H9 (cell line): ENCODE data around the gene DOCK1. TPM values are rescaled to one million over a fixed set of nuclear protein-coding genes. Genes with fewer than 3 reads are reported as not detected.

Experiments
- DNase-seq: peaks from one replicate; pipeline ENCODE4 v3.0.0-alpha.2; 2017
- H2AFZ ChIP-seq: one replicate; pipeline ENCODE4 v1.6.1; 2013; ENCODE audit warnings: mild to moderate bottlenecking, low read length, control low read depth, moderate library complexity
- H2AK5ac ChIP-seq: 2 replicates; pipeline ENCODE4 v1.6.1; 2013; ENCODE audit warnings: low read length, control low read depth, mixed read lengths; ENCODE audit not compliant: insufficient read length
- H2BK120ac ChIP-seq: one replicate; pipeline ENCODE4 v1.6.1; 2013; ENCODE audit warnings: low read depth, mild to moderate bottlenecking, low read length, control low read depth, inconsistent platforms; ENCODE audit not compliant: poor library complexity, severe bottlenecking
- H2BK12ac ChIP-seq: 2 replicates; pipeline ENCODE4 v1.6.1; 2013; ENCODE audit warnings: low read length, control low read depth, mixed read lengths, low read depth; ENCODE audit not compliant: insufficient read length
- H2BK15ac ChIP-seq: 2 replicates; pipeline ENCODE4 v1.6.1; 2013; ENCODE audit warnings: low read depth, low read length, control low read depth
- H2BK20ac ChIP-seq: one replicate; pipeline ENCODE4 v1.6.1; 2013; ENCODE audit warnings: low read depth, mild to moderate bottlenecking, low read length, control low read depth, inconsistent platforms; ENCODE audit not compliant: poor library complexity, severe bottlenecking
- H2BK5ac ChIP-seq: 2 replicates; pipeline ENCODE4 v1.6.1; 2013; ENCODE audit warnings: low read length, control low read depth, mixed read lengths; ENCODE audit not compliant: insufficient read length
- H3K14ac ChIP-seq: 2 replicates; pipeline ENCODE4 v1.6.1; 2013; ENCODE audit warnings: low read length, control low read depth; ENCODE audit not compliant: insufficient read depth
- H3K18ac ChIP-seq: 2 replicates; pipeline ENCODE4 v1.6.1; 2013; ENCODE audit warnings: low read depth, mild to moderate bottlenecking, mixed read lengths, low read length, control low read depth; ENCODE audit not compliant: insufficient read length
- H3K23ac ChIP-seq: 2 replicates; pipeline ENCODE4 v1.6.1; 2013; ENCODE audit warnings: low read length, control low read depth, mixed read lengths, low read depth; ENCODE audit not compliant: insufficient read length
- H3K23me2 ChIP-seq: 2 replicates; pipeline ENCODE4 v1.6.1; 2013; ENCODE audit warnings: low read depth, mild to moderate bottlenecking, mixed read lengths, low read length, control low read depth; ENCODE audit not compliant: insufficient read length, poor library complexity, severe bottlenecking
- H3K27ac ChIP-seq: 2 replicates; pipeline ENCODE4 v1.5.1; 2013; ENCODE audit warnings: low read length, control low read depth, mixed read lengths, low read depth; ENCODE audit not compliant: insufficient read length
- H3K27me3 ChIP-seq: 2 replicates; pipeline ENCODE4 v1.6.1; 2013; ENCODE audit warnings: low read length, control low read depth, inconsistent platforms; ENCODE audit not compliant: insufficient read depth
- H3K4ac ChIP-seq: 2 replicates; pipeline ENCODE4 v1.6.1; 2013; ENCODE audit warnings: low read depth, mild to moderate bottlenecking, control low read depth, inconsistent platforms, low read length, moderate library complexity
- H3K4me1 ChIP-seq: 2 replicates; pipeline ENCODE4 v1.6.1; 2013; ENCODE audit warnings: low read length, control low read depth, inconsistent platforms; ENCODE audit not compliant: insufficient read depth
- H3K4me2 ChIP-seq: 2 replicates; pipeline ENCODE4 v1.6.1; 2013; ENCODE audit warnings: low read length, control low read depth, mixed read lengths; ENCODE audit not compliant: insufficient read length, insufficient read depth
- H3K56ac ChIP-seq: 2 replicates; pipeline ENCODE4 v1.6.1; 2013; ENCODE audit warnings: low read depth, mild to moderate bottlenecking, mixed read lengths, low read length, control low read depth; ENCODE audit not compliant: insufficient read length
- H3K79me1 ChIP-seq: 2 replicates; pipeline ENCODE4 v1.6.1; 2013; ENCODE audit warnings: low read depth, mild to moderate bottlenecking, moderate library complexity, low read length, control low read depth, inconsistent platforms; ENCODE audit not compliant: insufficient read depth, poor library complexity, severe bottlenecking
- H3K79me2 ChIP-seq: 2 replicates; pipeline ENCODE4 v1.6.1; 2013; ENCODE audit warnings: low read length, control low read depth, inconsistent platforms; ENCODE audit not compliant: insufficient read depth
- H3K9ac ChIP-seq: 2 replicates; pipeline ENCODE4 v1.6.1; 2013; ENCODE audit warnings: low read length, control low read depth, mixed read lengths; ENCODE audit not compliant: insufficient read length; ENCODE audit errors: extremely low read depth
- H3K9me3 ChIP-seq: one replicate; pipeline ENCODE4 v1.6.1; 2013; ENCODE audit warnings: low read depth, low read length, inconsistent platforms; ENCODE audit not compliant: control insufficient read depth
- H3T11ph ChIP-seq: one replicate; pipeline ENCODE4 v1.6.1; 2013; ENCODE audit warnings: mild to moderate bottlenecking, low read length, control low read depth, inconsistent platforms
- H4K20me1 ChIP-seq: one replicate; pipeline ENCODE4 v1.6.1; 2013; ENCODE audit not compliant: control insufficient read depth, insufficient read length, insufficient read depth
- H4K5ac ChIP-seq: 2 replicates; pipeline ENCODE4 v1.6.1; 2013; ENCODE audit warnings: low read depth, mild to moderate bottlenecking, mixed read lengths, low read length, control low read depth; ENCODE audit not compliant: insufficient read length
- H4K8ac ChIP-seq: replicated peaks from 2 replicates; pipeline ENCODE4 v1.6.1; 2013; ENCODE audit warnings: low read length, control low read depth, mixed read lengths, low read depth; ENCODE audit not compliant: insufficient read length
- H4K91ac ChIP-seq: 2 replicates; pipeline ENCODE4 v1.6.1; 2013; ENCODE audit warnings: low read depth, mild to moderate bottlenecking, moderate library complexity, mixed read lengths, low read length, control low read depth; ENCODE audit not compliant: insufficient read length
- H3K27ac Mint-ChIP-seq, 3 experiments: 2 replicates in 2 of 3; 3 replicates in 1 of 3; pipeline ENCODE4 v1.8.0; 2020 to 2021; ENCODE audit warnings: mixed read lengths in 3 of 3, mild to moderate bottlenecking in 1 of 3, moderate library complexity in 1 of 3
- H3K27me3 Mint-ChIP-seq: 2 replicates; pipeline ENCODE4 v1.8.0; 2021; ENCODE audit warnings: low read depth, mild to moderate bottlenecking, moderate library complexity, mixed read lengths
- H3K36me3 Mint-ChIP-seq, 3 experiments: 2 replicates in 2 of 3; 3 replicates in 1 of 3; pipeline ENCODE4 v1.8.0; 2020 to 2021; ENCODE audit warnings: low read depth in 3 of 3, mixed read lengths in 3 of 3; ENCODE audit not compliant: insufficient read depth in 1 of 3
- H3K4me1 Mint-ChIP-seq, 2 experiments: 2 replicates each; pipeline ENCODE4 v1.8.0; 2020; ENCODE audit warnings: mixed read lengths in 2 of 2
- H3K4me3 Mint-ChIP-seq, 2 experiments: 2 replicates in 1 of 2; 3 replicates in 1 of 2; pipeline ENCODE4 v1.8.0; 2020 to 2021; ENCODE audit warnings: mild to moderate bottlenecking in 2 of 2, mixed read lengths in 2 of 2, moderate library complexity in 1 of 2
- H3K9me3 Mint-ChIP-seq, 2 experiments: 2 replicates in 1 of 2; 3 replicates in 1 of 2; pipeline ENCODE4 v1.8.0; 2020; ENCODE audit warnings: mild to moderate bottlenecking in 2 of 2, mixed read lengths in 2 of 2, moderate library complexity in 1 of 2
- CTCF ChIP-seq: fragments of 200-600 bp; sonication (generic); conservative IDR thresholded peaks from 3 replicates; pipeline ENCODE4 v1.8.0; 2021; ENCODE audit warnings: antibody characterized with exemption, mild to moderate bottlenecking
- WGBS: extraction: QIAGEN DNeasy Blood & Tissue Kit; methylation state at CpG from one replicate; pipeline ENCODE4 v1.1.7; 2013; ENCODE audit warnings: missing lambda C conversion rate, low lambda C conversion rate, mixed read lengths; ENCODE audit not compliant: insufficient read length; ENCODE audit errors: extremely low coverage; 5-methylcytosine and 5-hydroxymethylcytosine counted together
- total RNA-seq: library from RNA; stranded (reverse); gene quantifications from 2 replicates; pipeline ENCODE4 v1.2.1, GENCODE V29; 2021

DOCK1 gene
- total RNA-seq, 1 experiment from 2014 or later: 57.0 TPM

DNA sequence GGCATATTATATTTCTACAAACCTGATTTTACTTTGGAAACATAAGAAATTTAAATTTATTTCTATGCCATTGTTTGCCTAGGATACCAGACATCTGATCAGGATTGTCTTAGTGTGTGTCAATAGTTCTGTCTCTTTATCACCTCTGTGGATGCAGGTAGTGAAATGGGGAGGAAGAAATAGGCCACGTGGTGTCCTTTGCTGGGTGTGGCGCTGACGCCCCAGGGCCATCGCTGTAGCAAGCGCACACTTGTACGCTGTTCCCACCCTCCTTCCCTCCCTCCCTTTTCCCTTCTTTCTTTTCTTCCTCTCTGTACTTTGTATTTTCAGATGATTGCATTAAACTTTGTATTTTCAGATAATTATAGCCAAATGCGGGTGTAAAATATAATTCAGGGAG lies 5.0 kb downstream of the DOCK1 start:
- Histone ChIP-seq H2BK5ac (no peak overlapping the region), H3K9me3 (no peaks in the 10 kb centered on the region), H3K18ac (no peak overlapping the region), H3K23ac (no peak overlapping the region), H4K8ac (no peak overlapping the region), H3K14ac (no peak overlapping the region), H2BK12ac (no peak overlapping the region), H3K56ac (no peak overlapping the region), H2BK120ac (no peak overlapping the region), H4K5ac (no peak overlapping the region), H4K20me1 (peaks cover 3% of the 10 kb centered on the region), H2BK20ac (no peak overlapping the region), H3K27me3 (no peaks in the 10 kb centered on the region), H3K4ac (no peak overlapping the region), H3T11ph (no peak overlapping the region), H3K4me2 (no peak overlapping the region), H3K4me1 (peaks cover 9% of the 10 kb centered on the region; the same call in 1 of the 2 replicates), H2AK5ac (no peak overlapping the region), H3K27ac (no peak overlapping the region), H3K9ac (no peak overlapping the region), H2AFZ (no peak overlapping the region), H4K91ac (no peak overlapping the region), H3K79me2 (peaks cover 43% of the 10 kb centered on the region; the same call in 1 of the 2 replicates), H3K79me1 (peaks cover 6% of the 10 kb centered on the region), H3K23me2 (no peaks in the 10 kb centered on the region), H2BK15ac (no peak overlapping the region)
- no peak for TF ChIP-seq CTCF
- no peak overlapping the region for H3K4me3 Mint-ChIP-seq
- H3K27me3 Mint-ChIP-seq: no peaks in the 10 kb centered on the region
- H3K4me1 Mint-ChIP-seq: peaks cover 25 to 30% of the 10 kb centered on the region in 2 experiments
- no peak for DNase-seq
- WGBS: no CpG with 5 or more reads among the region's 7 CpGs
- H3K9me3 Mint-ChIP-seq: no peaks in the 10 kb centered on the region; a peak in 1 of 5 replicates
- H3K27ac Mint-ChIP-seq: no peak overlapping the region
- H3K36me3 Mint-ChIP-seq: peaks cover 7 to 16% (median 10%) of the 10 kb centered on the region in 3 experiments; a peak in 6 of 7 replicates
